ENCODE measurements around the gene ABHD6.
"Not testable (repeated sequence)": the region's sequence is repeated elsewhere in the genome, so short reads cannot be mapped to it uniquely, and the experiment has no call there.

The ABHD6 gene

DNA sequence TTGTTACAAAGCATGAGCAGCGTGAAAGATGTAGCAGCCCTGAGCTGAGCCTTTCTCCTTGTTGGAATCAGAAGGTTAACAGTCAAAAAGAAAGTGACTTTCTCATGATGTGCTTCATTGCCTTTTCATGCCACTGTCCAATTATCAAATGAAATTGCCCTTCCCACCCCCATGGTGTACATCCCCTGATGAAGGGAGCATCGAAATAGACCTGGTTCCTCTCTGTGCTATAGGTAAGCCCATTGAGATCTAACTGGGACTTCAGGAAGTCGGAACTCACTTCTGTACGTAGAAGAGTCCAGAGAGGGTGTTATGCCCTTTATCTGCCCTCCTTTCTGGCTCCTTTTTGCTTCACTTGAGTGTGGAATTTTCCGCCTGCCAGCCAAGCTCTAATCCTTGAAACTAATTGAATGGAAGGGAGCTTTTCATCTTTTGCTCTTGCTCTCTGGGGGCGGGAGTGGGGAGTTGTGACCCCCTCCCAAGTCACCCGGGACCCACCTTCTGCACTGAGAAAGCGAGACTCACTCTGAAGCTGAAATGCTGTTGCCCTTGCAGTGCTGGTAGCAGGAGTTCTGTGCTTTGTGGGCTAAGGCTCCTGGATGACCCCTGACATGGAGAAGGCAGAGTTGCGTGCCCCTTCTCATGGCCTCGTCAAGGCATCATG, 20.9 kb downstream of the ABHD6 start:
- no peak for TF ChIP-seq Cebpa-rat (IDR thresholded peaks at IDR 0.05)
- H3K9me3 ChIP-seq (replicated peaks in 1 of 11) = no peaks in the 10 kb centered on the region
- H3K27ac ChIP-seq = no peak overlapping the region
- no peaks in the 10 kb centered on the region for H4K20me1 ChIP-seq
- H3K4me2 ChIP-seq = no peak overlapping the region
- no peak overlapping the region for H3K4me3 ChIP-seq
- H3K36me3 ChIP-seq = peaks cover 12 to 41% (median 21%) of the 10 kb centered on the region in 11 experiments; a peak in 18 of 22 replicates
- H3K9ac ChIP-seq = no peak overlapping the region
- peaks cover 0 to 14% (median 5%) of the 10 kb centered on the region in 10 experiments; a peak in 9 of 20 replicates for H3K4me1 ChIP-seq
- no peaks in the 10 kb centered on the region for H3K27me3 ChIP-seq

DNA sequence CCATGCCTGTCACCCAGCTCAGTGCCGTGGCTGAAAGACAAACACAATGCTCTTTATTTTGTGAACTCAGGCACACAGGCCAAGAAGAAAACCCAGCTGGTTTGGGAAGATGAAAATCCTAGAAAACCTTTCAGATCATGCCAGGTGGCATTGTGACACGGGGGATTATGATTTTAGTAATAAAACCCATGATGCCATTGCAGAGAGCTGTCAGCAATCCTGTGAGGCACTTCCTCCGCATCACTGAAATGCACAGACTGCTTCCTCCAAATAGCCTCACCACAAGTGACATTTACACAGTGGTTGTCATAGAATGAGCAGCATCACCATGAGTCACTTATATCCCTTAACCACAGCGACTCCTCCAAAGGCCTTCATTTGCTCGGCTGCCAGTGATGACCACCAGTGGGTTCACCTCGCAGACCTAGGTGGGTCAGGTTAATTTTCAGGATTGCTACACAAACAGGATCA, 22.7 kb downstream of the ABHD6 start:
- peak overlapping the region in 5 of 11 experiments; percentile 33 to 59 (median 45); a peak in 9 of 22 replicates for H3K4me2 ChIP-seq
- TF ChIP-seq Cebpa-rat (IDR thresholded peaks at IDR 0.05) = no peak

DNA sequence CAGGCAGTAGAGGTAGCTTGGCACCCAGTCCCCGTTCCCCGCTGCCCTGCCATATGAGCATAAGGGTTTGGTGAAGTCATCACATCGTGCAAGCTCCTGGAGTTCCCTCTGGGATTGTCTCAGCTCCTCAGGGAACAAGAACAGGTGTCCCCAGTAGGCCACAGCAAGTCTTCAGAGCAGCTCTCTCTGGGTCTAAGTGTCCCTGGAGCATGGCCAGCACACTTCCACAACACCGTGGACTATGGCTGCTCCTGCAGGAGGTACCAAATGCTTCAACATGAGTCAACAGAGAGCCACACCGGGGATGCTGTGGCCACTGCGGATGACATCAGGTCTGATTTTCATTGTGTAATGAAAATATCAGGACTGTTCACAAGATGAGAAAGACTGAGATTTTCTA, 23.1 kb downstream of the ABHD6 start:
- no peaks in the 10 kb centered on the region for H3K9me3 ChIP-seq (replicated peaks in 1 of 11)
- H3K27ac ChIP-seq = no peak overlapping the region
- peaks cover 0 to 14% (median 5%) of the 10 kb centered on the region in 10 experiments; a peak in 9 of 20 replicates for H3K4me1 ChIP-seq
- H3K27me3 ChIP-seq = no peaks in the 10 kb centered on the region
- H4K20me1 ChIP-seq = no peaks in the 10 kb centered on the region
- TF ChIP-seq Cebpa-rat (IDR thresholded peaks at IDR 0.05) = no peak
- peaks cover 12 to 41% (median 21%) of the 10 kb centered on the region in 11 experiments; a peak in 18 of 22 replicates for H3K36me3 ChIP-seq
- no peak overlapping the region for H3K4me3 ChIP-seq
- H3K9ac ChIP-seq = no peak overlapping the region
- peak overlapping the region in 5 of 11 experiments; percentile 33 to 59 (median 45); a peak in 8 of 22 replicates for H3K4me2 ChIP-seq

More for the DNA sequence above, 22.7 kb downstream of the ABHD6 start:
- no peaks in the 10 kb centered on the region for H4K20me1 ChIP-seq
- no peaks in the 10 kb centered on the region for H3K27me3 ChIP-seq
- no peaks in the 10 kb centered on the region for H3K9me3 ChIP-seq (replicated peaks in 1 of 11)
- H3K36me3 ChIP-seq = peaks cover 12 to 41% (median 21%) of the 10 kb centered on the region in 11 experiments; a peak in 18 of 22 replicates
- no peak overlapping the region for H3K9ac ChIP-seq
- no peak overlapping the region for H3K27ac ChIP-seq
- peaks cover 0 to 14% (median 5%) of the 10 kb centered on the region in 10 experiments; a peak in 9 of 20 replicates for H3K4me1 ChIP-seq
- H3K4me3 ChIP-seq = no peak overlapping the region

DNA sequence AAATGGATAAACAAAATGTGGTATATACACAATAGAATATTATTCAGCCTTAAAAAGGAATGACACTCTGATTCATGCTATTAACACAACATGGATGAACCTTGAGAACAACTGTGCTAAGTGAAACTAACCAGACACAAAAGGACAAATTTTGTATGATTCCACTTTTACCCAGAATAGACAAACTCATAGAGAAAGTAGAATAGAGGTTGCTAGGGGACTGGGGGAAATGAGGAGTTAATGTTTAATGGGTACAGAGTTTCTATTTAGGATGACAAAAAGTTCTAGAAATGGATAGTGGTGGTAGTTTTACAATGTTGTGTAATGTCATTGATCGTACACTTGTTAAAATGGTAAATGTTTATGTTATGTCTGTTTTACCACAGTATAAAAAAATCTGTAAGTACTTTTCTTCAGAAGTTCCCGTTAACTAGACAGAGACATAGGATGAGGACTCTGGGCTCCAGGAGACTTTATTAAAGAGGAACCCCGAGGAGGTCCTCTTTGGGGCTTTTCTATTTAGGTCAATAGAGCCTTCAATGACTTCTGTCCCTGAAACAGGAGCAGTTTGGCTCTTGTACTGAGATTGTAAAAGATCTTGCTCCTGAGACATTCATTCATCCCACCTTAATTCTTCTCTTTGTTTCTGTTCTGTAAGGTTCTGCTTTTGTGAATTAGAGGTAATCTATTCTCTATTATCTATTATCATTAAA, 24.5 kb downstream of the ABHD6 start:
- TF ChIP-seq Cebpa-rat (IDR thresholded peaks at IDR 0.05) = no peak
- Histone ChIP-seq H3K9me3 (replicated peaks in 1 of 11) (no peaks in the 10 kb centered on the region), H3K9ac (no peak overlapping the region), H3K4me1 (peaks cover 0 to 14% (median 5%) of the 10 kb centered on the region in 10 experiments; a peak in 9 of 20 replicates), H3K27ac (no peak overlapping the region), H3K4me2 (no peak overlapping the region), H4K20me1 (no peaks in the 10 kb centered on the region), H3K36me3 (peaks cover 12 to 35% (median 20%) of the 10 kb centered on the region in 11 experiments; a peak in 17 of 22 replicates), H3K27me3 (no peaks in the 10 kb centered on the region), H3K4me3 (no peak overlapping the region)

DNA sequence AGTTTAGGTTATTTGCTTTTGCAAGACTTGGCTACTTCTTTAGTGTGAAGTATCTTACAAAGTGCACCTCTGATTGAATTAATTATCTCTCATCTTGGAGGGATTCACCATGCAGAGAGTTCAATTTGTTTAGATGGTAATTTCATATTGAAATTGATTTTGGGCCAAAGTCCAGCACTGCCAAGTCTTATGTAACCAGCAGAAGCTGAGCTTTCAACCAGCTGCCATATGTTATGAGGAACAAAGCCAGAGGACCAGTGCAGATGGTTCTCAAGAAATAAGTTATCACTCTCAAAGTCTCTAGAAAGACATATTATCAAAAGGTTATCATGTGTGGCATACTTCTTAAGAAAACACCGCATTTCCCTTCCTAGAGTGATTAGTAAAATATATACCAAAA, 29.0 kb downstream of the ABHD6 start:
- Histone ChIP-seq H3K9ac (no peak overlapping the region), H3K4me3 (no peak overlapping the region), H3K4me2 (no peak overlapping the region), H3K27me3 (no peaks in the 10 kb centered on the region), H3K9me3 (replicated peaks in 1 of 11) (no peaks in the 10 kb centered on the region), H3K36me3 (peaks cover 9 to 40% (median 17%) of the 10 kb centered on the region in 11 experiments; a peak in 17 of 22 replicates), H3K4me1 (peaks cover 0 to 9% (median 0%) of the 10 kb centered on the region in 10 experiments; a peak in 8 of 20 replicates), H4K20me1 (no peaks in the 10 kb centered on the region), H3K27ac (no peak overlapping the region)
- no peak for TF ChIP-seq Cebpa-rat (IDR thresholded peaks at IDR 0.05)

DNA sequence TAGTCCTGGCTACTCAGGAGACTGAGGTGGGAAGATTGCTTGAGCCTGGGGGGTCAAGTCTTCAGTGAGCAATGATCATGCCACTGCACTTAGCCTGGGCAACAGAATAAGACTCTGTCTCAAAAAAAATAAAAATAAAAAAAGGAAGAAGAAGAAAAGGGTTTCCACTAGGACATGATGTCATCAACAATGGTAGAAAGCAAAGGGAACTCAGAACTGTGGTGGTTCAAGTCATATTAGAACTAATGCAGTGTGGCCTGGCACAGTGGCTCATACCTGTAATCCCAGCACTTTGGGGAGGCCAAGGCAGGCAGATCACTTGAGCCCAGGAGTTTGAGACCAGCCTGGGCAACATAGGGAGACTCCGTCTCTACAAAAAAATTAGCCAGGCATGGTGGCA, 30.0 kb downstream of the ABHD6 start:
- H3K9me3 ChIP-seq (replicated peaks in 1 of 11); H4K20me1 ChIP-seq; H3K9ac ChIP-seq; H3K27me3 ChIP-seq; H3K4me3 ChIP-seq; H3K27ac ChIP-seq: not testable (repeated sequence)
- H3K36me3 ChIP-seq = peaks cover 9 to 38% (median 17%) of the 10 kb centered on the region in 11 experiments; a peak in 17 of 22 replicates
- H3K4me1 ChIP-seq = peaks cover 0 to 19% (median 3%) of the 10 kb centered on the region in 10 experiments; a peak in 10 of 20 replicates
- peak overlapping the region in 2 of 11 experiments; percentile 9 to 60; a peak in 3 of 22 replicates for H3K4me2 ChIP-seq

DNA sequence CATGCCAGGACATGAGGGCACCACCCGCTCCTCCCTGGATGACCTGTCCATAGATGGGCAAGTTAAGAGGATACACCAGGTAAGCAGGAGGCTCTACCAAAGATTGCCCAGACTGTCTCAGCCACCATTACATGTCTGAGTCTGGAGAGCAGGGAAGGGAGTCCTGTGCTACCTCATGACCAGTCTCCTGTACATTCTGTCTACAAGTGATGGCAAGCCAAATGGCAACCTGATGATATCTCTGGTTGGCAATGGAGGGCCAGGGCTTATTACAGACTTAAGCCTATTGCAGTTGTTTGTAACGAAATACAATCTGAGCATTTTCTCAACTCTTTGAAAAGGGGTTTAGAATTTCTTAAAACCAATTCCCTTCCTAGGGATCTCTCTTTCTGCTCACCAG, 31.8 kb downstream of the ABHD6 start:
- Histone ChIP-seq H4K20me1 (no peaks in the 10 kb centered on the region), H3K4me3 (no peak overlapping the region), H3K27me3 (no peaks in the 10 kb centered on the region), H3K9me3 (replicated peaks in 1 of 11) (no peaks in the 10 kb centered on the region), H3K4me2 (no peak overlapping the region), H3K4me1 (peaks cover 0 to 29% (median 3%) of the 10 kb centered on the region in 10 experiments; a peak in 10 of 20 replicates), H3K9ac (no peak overlapping the region), H3K27ac (no peak overlapping the region), H3K36me3 (peaks cover 11 to 45% (median 22%) of the 10 kb centered on the region in 11 experiments; a peak in 17 of 22 replicates)
- TF ChIP-seq Cebpa-rat (IDR thresholded peaks at IDR 0.05) = no peak

DNA sequence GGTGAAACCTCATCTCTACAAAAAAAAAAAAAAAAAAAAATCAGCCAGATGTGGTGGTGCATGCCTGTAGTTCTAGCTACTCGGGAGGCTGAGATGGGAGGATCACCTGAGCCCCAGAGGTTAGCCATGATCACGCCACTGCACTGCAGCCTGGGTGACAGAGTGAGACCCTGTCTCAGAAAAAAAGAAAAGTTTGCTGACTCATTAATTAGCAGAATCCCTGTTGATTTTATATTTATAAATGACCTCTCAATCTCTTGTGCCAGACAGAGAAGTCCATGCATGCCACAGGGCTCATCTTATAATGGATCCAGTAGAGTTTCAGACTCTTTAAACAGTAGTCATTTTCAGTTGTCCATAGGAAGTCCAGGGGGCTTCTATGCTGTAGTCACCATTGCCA, 32.9 kb downstream of the ABHD6 start:
- Histone ChIP-seq H4K20me1 (no peaks in the 10 kb centered on the region), H3K9me3 (replicated peaks in 1 of 11) (peaks cover 0 to 4% (median 1%) of the 10 kb centered on the region in 11 experiments; a peak in 6 of 22 replicates), H3K36me3 (peaks cover 20 to 57% (median 29%) of the 10 kb centered on the region in 11 experiments; a peak in 17 of 22 replicates), H3K27me3 (no peaks in the 10 kb centered on the region), H3K4me3 (no peak overlapping the region), H3K27ac (no peak overlapping the region), H3K4me2 (no peak overlapping the region), H3K9ac (no peak overlapping the region), H3K4me1 (peaks cover 0 to 29% (median 3%) of the 10 kb centered on the region in 10 experiments; a peak in 10 of 20 replicates)
- TF ChIP-seq Cebpa-rat (IDR thresholded peaks at IDR 0.05) = no peak

Measured in BLaER1 treated with 17β-estradiol and CSF1 and Interleukin-3, amounts not matched to agents 10 nM and 100 nM (cell line).